B cell (primary cell): ENCODE data around the gene POTEC. TPM values are rescaled to one million over a fixed set of nuclear protein-coding genes. Genes with fewer than 3 reads are reported as not detected.
"Not testable (repeated sequence)": the region's sequence is repeated elsewhere in the genome, so short reads cannot be mapped to it uniquely, and the experiment has no call there.

Experiments
- ATAC-seq: fragments of 200-7000 bp; cut with Tn5 transposase; one replicate; pipeline ENCODE4 v1.10.0; 2021; ENCODE audit warnings: low read depth, mild to moderate bottlenecking, moderate number of reproducible peaks, moderate library complexity
- CTCF ChIA-PET: fragments of 350-600 bp; sonication (Branson Sonifier 250); formaldehyde crosslinking; loops from one replicate; lab custom pipeline; 2021; ENCODE audit warnings: antibody characterized with exemption, inconsistent platforms; lab: Charles Lee
- POLR2A ChIA-PET: fragments of 350-600 bp; sonication (Branson Sonifier 250); formaldehyde crosslinking; loops from one replicate; lab custom pipeline; 2021; ENCODE audit warnings: antibody characterized with exemption; lab: Charles Lee
- DNase-seq: peaks from one replicate; pipeline ENCODE4 v3.0.0; 2013
- H2AFZ ChIP-seq: 2 replicates; pipeline ENCODE4 v1.6.1; 2012; ENCODE audit warnings: mild to moderate bottlenecking, low read depth, low read length; ENCODE audit not compliant: insufficient read depth, poor library complexity, severe bottlenecking
- H3K27ac ChIP-seq, 2 donors: 1 replicate in 1 of 2; 2 replicates in 1 of 2; pipeline ENCODE4 v1.5.1; 2012 to 2013; ENCODE audit warnings: low read length in 2 of 2, mild to moderate bottlenecking in 2 of 2, moderate library complexity in 1 of 2
- H3K27me3 ChIP-seq, 4 experiments: fragments of 200-600 bp in 1 of 4; sonication (generic) in 1 of 4; replicated peaks in 1 of 4; 1 replicate in 2 of 4; 2 replicates in 2 of 4; pipeline versions ENCODE4 v1.6.1 to v1.7.0; 2013 to 2016; ENCODE audit warnings: low read length in 3 of 4, mild to moderate bottlenecking in 2 of 4, mixed read lengths in 1 of 4, moderate library complexity in 1 of 4; ENCODE audit not compliant: insufficient read depth in 4 of 4, control insufficient read depth in 3 of 4; ENCODE audit errors: control extremely low read depth in 1 of 4
- H3K36me3 ChIP-seq, 2 experiments: replicated peaks in 1 of 2; 1 replicate in 1 of 2; 2 replicates in 1 of 2; pipeline versions ENCODE4 v1.6.1 to v1.7.1; 2013; ENCODE audit warnings: low read length in 1 of 2; ENCODE audit not compliant: insufficient read depth in 2 of 2, control insufficient read depth in 1 of 2; ENCODE audit errors: control extremely low read depth in 1 of 2, extremely low read depth in 1 of 2
- H3K4me1 ChIP-seq, 2 donors: fragments of 200-600 bp in 1 of 2; sonication (generic) in 1 of 2; 1 replicate in 1 of 2; 2 replicates in 1 of 2; pipeline versions ENCODE4 v1.5.1 to v1.6.1; 2013 to 2017; ENCODE audit warnings: low read length in 2 of 2; ENCODE audit not compliant: control insufficient read depth in 2 of 2, insufficient read depth in 2 of 2
- H3K4me2 ChIP-seq: replicated peaks from 2 replicates; pipeline ENCODE3; 2012; ENCODE audit warnings: mild to moderate bottlenecking, low read depth, low read length; ENCODE audit not compliant: poor library complexity, severe bottlenecking
- H3K4me3 ChIP-seq, 5 experiments: fragments of 200-600 bp in 1 of 5; sonication (generic) in 1 of 5; 1 replicate in 3 of 5; 2 replicates in 2 of 5; pipeline versions ENCODE4 v1.5.1 to v1.7.0; 2011 to 2016; ENCODE audit warnings: low read length in 4 of 5, mild to moderate bottlenecking in 4 of 5, low read depth in 2 of 5, control low read depth in 1 of 5, moderate library complexity in 1 of 5; ENCODE audit not compliant: insufficient read depth in 1 of 5; ENCODE audit errors: control extremely low read depth in 1 of 5, extremely low read depth in 1 of 5
- H3K79me2 ChIP-seq: fragments of 200-600 bp; sonication (generic); one replicate; pipeline ENCODE4 v1.6.0; 2016; ENCODE audit warnings: low read length; ENCODE audit not compliant: control insufficient read depth, insufficient read depth
- H3K9ac ChIP-seq: fragments of 200-600 bp; sonication (generic); 2 replicates; pipeline ENCODE4 v1.6.1; 2017; ENCODE audit warnings: mild to moderate bottlenecking, low read length, moderate library complexity
- H3K9me3 ChIP-seq, 3 donors: one replicate each; pipeline versions ENCODE4 v1.6.1 to v1.7.1; 2013; ENCODE audit warnings: low read length in 2 of 3; ENCODE audit not compliant: control insufficient read depth in 2 of 3, insufficient read depth in 1 of 3; ENCODE audit errors: control extremely low read depth in 1 of 3
- H4K20me1 ChIP-seq: 2 replicates; pipeline ENCODE4 v1.6.0; 2012; ENCODE audit warnings: mild to moderate bottlenecking, low read length; ENCODE audit not compliant: insufficient read depth, control insufficient read depth, poor library complexity, severe bottlenecking
- H3K27ac Mint-ChIP-seq: one replicate; pipeline ENCODE4 v1.8.0; 2021; ENCODE audit warnings: mixed read lengths
- H3K27me3 Mint-ChIP-seq: one replicate; pipeline ENCODE4 v1.8.0; 2021; ENCODE audit warnings: mixed read lengths
- H3K4me1 Mint-ChIP-seq: one replicate; pipeline ENCODE4 v1.8.0; 2021; ENCODE audit warnings: mixed read lengths
- H3K4me3 Mint-ChIP-seq: one replicate; pipeline ENCODE4 v1.8.0; 2021; ENCODE audit warnings: mixed read lengths
- H3K9me3 Mint-ChIP-seq: one replicate; pipeline ENCODE4 v1.8.0; 2022; ENCODE audit warnings: mixed read lengths; ENCODE audit not compliant: insufficient read depth
- WGBS: methylation state at CpG from one replicate; pipeline ENCODE4 v1.1.5; 2013; ENCODE audit warnings: missing lambda C conversion rate; ENCODE audit not compliant: insufficient coverage; 5-methylcytosine and 5-hydroxymethylcytosine counted together
- intact Hi-C: fragments of 100-400 bp; cut with micrococcal nuclease; formaldehyde crosslinking; loops from one replicate; pipeline ENCODE4 v1.10.0; 2022
- polyA plus RNA-seq: library from polyadenylated mRNA; depleted of rRNA; stranded (reverse); fragments of >200 nt; gene quantifications from 2 replicates; pipeline ENCODE4 v1.2.3, GENCODE V29; 2012
- total RNA-seq, 2 donors: library from RNA; stranded (reverse); fragments of 120-200 nt in 1 of 2; gene quantifications; 1 replicate in 1 of 2; 2 replicates in 1 of 2; pipeline versions ENCODE4 v1.2.3 to v1.2.4, GENCODE V29; 2013 to 2022

POTEC gene
- total and polyA plus RNA-seq, 2 donors (not counting 1 experiment from before 2014, with no cell fraction given): not detected

DNA sequence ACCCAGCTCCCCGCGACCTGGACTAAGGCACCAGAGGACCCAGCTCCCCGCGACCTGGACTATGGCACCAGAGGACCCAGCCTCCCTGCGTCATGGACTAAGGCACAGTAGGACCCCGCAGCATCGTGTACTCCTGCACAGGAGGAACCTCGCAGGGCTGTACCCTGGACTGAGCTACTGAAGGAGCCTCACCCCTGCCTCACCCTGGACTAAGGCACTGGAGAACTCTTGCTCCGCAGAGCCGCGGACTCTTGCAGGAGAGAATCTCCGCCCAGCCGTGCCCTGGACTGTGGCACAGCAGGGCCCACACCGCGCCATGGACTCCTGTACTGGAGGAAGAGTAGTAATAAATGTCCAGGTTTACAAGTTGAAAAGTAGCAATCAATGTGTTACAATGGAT is 67.9 kb downstream of the POTEC start:
- H3K27me3 Mint-ChIP-seq, H3K9me3 Mint-ChIP-seq: not testable (repeated sequence)

DNA sequence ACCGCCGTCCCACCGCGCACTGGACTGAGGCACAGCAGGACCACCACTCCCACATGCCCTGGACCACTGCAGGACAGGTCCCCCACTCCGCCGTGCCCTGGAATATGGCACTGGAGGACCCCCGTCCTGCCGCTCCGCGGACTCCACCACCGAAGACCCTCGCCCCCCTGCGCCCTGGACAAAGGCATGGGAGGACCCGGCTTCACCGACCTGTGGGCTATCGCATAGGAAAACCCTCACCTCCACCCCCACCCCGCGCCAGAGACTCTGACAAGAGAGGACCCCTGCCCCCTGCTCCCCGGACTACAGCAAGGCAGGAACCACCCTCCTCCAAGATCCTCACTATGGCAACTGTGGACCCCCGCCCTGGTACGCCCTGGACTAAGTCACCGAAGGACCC is 68.6 kb downstream of the POTEC start:
- H3K4me2 ChIP-seq, H2AFZ ChIP-seq, CTCF ChIA-PET, H3K4me1 ChIP-seq, intact Hi-C loops, H3K27me3 Mint-ChIP-seq, H3K27ac Mint-ChIP-seq, H3K36me3 ChIP-seq, DNase-seq, H3K4me3 Mint-ChIP-seq, H3K4me3 ChIP-seq, ATAC-seq, H3K79me2 ChIP-seq, H3K9me3 Mint-ChIP-seq, H3K9me3 ChIP-seq, H3K27ac ChIP-seq, H3K27me3 ChIP-seq, H4K20me1 ChIP-seq, H3K9ac ChIP-seq, H3K4me1 Mint-ChIP-seq, POLR2A ChIA-PET: not testable (repeated sequence)
- 98% methylated on average over 14 of the region's 22 CpGs for WGBS

More for the DNA sequence above, 67.9 kb downstream of the POTEC start:
- H3K36me3 ChIP-seq, H3K4me3 Mint-ChIP-seq, H3K4me3 ChIP-seq, H3K4me1 ChIP-seq, H3K27ac ChIP-seq, H3K9ac ChIP-seq, ATAC-seq, H3K4me2 ChIP-seq, POLR2A ChIA-PET, H3K27ac Mint-ChIP-seq, intact Hi-C loops, H3K4me1 Mint-ChIP-seq, H3K79me2 ChIP-seq, DNase-seq, CTCF ChIA-PET, H3K27me3 ChIP-seq, H4K20me1 ChIP-seq, H3K9me3 ChIP-seq, H2AFZ ChIP-seq: not testable (repeated sequence)
- WGBS: 96% methylated on average over 12 of the region's 15 CpGs

DNA sequence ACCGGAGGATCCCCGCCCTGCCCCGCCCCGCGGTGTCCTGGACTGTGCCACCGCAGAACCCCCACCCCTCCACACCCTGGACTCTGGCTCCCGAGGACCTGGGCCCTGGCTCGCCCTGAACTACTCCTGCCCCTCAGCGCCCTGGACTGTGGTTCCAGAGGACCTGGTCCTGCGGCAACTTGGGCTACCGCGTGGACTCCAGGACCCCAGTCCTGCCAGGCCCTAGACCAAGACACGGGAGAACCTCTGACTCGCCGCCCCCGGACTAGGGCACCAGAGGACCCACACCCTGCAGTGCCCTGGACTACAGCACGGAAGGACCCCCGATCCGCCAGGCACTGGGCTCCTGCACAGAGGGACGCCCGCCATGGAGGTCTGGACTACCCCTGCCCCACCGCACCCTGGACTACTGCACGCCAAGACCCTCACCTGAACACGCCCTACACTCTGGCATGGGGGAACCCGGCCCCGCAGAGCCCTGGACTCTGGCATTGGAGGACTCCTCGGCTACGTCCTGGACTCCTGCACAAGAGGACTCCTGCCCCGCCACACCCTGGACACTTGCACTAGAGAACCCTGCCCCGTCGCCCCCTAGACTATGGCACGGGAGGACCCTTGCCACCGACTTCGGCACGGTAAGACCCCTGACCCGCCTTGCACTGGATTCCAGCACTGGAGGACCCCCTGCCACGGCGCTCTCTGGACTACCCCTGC is 69.2 kb downstream of the POTEC start:
- H3K27ac Mint-ChIP-seq, H3K9me3 Mint-ChIP-seq, H2AFZ ChIP-seq, DNase-seq, ATAC-seq, H3K4me1 Mint-ChIP-seq, H3K4me2 ChIP-seq, H4K20me1 ChIP-seq, POLR2A ChIA-PET, H3K27ac ChIP-seq, CTCF ChIA-PET, H3K79me2 ChIP-seq, H3K4me3 Mint-ChIP-seq, H3K9ac ChIP-seq, H3K9me3 ChIP-seq, H3K27me3 ChIP-seq, H3K4me3 ChIP-seq, intact Hi-C loops, H3K4me1 ChIP-seq, H3K36me3 ChIP-seq, H3K27me3 Mint-ChIP-seq: not testable (repeated sequence)
- WGBS: 98% methylated on average over 13 of the region's 38 CpGs

DNA sequence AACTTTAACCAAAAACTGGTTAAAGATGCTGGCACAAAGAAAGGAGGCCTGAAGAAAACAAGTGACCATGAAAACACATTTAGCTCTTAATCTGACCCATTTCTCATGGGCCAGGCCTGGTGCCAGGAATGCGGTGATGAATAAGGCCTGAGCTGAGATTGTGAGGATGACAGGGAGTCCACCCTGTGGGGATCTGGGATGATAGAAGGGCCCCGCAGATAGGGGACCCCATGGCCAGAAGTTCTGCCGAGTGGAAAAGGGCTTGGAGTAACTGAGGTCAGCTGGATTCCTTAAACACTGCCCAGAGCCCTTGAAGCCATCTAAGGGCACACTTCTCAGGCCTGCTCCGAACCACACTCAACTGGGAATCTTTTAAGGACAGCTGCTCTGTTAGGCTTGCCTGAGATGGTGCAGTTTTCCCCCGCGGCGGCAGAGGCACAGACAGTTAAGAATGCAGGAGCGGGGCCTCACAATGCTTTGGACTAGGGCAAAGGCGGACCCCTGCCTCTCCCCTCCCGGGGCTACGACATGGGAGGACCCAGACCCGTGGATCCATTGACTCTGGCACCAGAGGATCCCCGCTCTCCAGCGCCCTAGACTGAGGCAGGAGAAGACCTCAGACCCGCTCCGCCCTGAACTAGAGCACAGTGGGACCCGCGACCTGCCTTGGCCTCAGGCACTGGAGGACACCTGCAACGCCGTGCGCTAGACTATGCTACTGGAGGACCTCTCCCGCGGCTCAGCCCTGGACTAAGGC is 70.0 kb downstream of the POTEC start:
- DNase-seq, H3K4me1 ChIP-seq, POLR2A ChIA-PET, CTCF ChIA-PET, H3K79me2 ChIP-seq, H3K9me3 Mint-ChIP-seq, H3K4me3 ChIP-seq, H3K9ac ChIP-seq, H3K4me3 Mint-ChIP-seq, H3K27me3 ChIP-seq, ATAC-seq, H3K4me1 Mint-ChIP-seq, H3K27me3 Mint-ChIP-seq, intact Hi-C loops, H3K9me3 ChIP-seq, H3K4me2 ChIP-seq, H3K27ac ChIP-seq, H4K20me1 ChIP-seq, H3K36me3 ChIP-seq, H2AFZ ChIP-seq, H3K27ac Mint-ChIP-seq: not testable (repeated sequence)
- WGBS: 96% methylated on average over 16 of the region's 23 CpGs
